Eye (tissue), 1 donor: ENCODE results near the gene GOLGA7B.
A peak's percentile ranks its signal among the peaks of the same experiment; 100 is the strongest.

Experiments
- DNase-seq: peaks from one replicate; pipeline ENCODE4 v3.0.0-alpha.2; 2015

GOLGA7B gene

GRCh38 chr10:97869091-97870042 is 19.7 kb downstream of the GOLGA7B start:
- DNase-seq, result peak; percentile 88

GRCh38 chr10:97870990-97871389 is 21.3 kb downstream of the GOLGA7B start:
- no peak for DNase-seq

- DNase-seq, result no peak
These were observed 23.9 kb downstream of the GOLGA7B start for GRCh38 chr10:97873569-97873968.

GRCh38 chr10:97874332-97874731 is 24.7 kb downstream of the GOLGA7B start:
- DNase-seq, result no peak

GRCh38 chr10:97875391-97875790 is 25.7 kb downstream of the GOLGA7B start:
- no peak for DNase-seq

GRCh38 chr10:97876402-97876801 is 26.8 kb downstream of the GOLGA7B start:
- DNase-seq, result no peak

GRCh38 chr10:97879241-97879640 is 29.6 kb downstream of the GOLGA7B start:
- no peak for DNase-seq

GRCh38 chr10:97880109-97880508 is 30.5 kb downstream of the GOLGA7B start:
- no peak for DNase-seq

GRCh38 chr10:97882142-97883091 is 32.8 kb downstream of the GOLGA7B start:
- no peak for DNase-seq

GRCh38 chr10:97883092-97883485 is 33.4 kb downstream of the GOLGA7B start:
- DNase-seq, result no peak

GRCh38 chr10:97886286-97886685 is 36.6 kb downstream of the GOLGA7B start:
- DNase-seq, result no peak

- DNase-seq, result no peak
These were observed 37.8 kb downstream of the GOLGA7B start for GRCh38 chr10:97887399-97887798.

- no peak for DNase-seq
These were observed 38.5 kb downstream of the GOLGA7B start for GRCh38 chr10:97888134-97888533.

GRCh38 chr10:97888641-97889262 is 39.1 kb downstream of the GOLGA7B start:
- DNase-seq, result peak; percentile 20

GRCh38 chr10:97889461-97890265 is 40.0 kb downstream of the GOLGA7B start:
- peak; percentile 60 for DNase-seq

GRCh38 chr10:97891497-97892167 is 42.0 kb downstream of the GOLGA7B start:
- no peak for DNase-seq

GRCh38 chr10:97892506-97892905 is 42.9 kb downstream of the GOLGA7B start:
- no peak for DNase-seq

GRCh38 chr10:97892939-97893338 is 43.3 kb downstream of the GOLGA7B start:
- no peak for DNase-seq

GRCh38 chr10:97894092-97894491 is 44.4 kb downstream of the GOLGA7B start:
- DNase-seq, result no peak

GRCh38 chr10:97895084-97895483 is 45.4 kb downstream of the GOLGA7B start:
- no peak for DNase-seq

- no peak for DNase-seq
These were observed 46.3 kb downstream of the GOLGA7B start for GRCh38 chr10:97895915-97896314.
